GM19324 (cell line): ENCODE results near the gene AKAP13.

Experiments used
- ATAC-seq: cut with Tn5 transposase; IDR thresholded peaks from one replicate; pipeline ENCODE4 v1.9.1; 2021; ENCODE audit warnings: mild to moderate bottlenecking, moderate library complexity; ENCODE audit not compliant: unreplicated experiment, low FRiP score

AKAP13 gene

DNA sequence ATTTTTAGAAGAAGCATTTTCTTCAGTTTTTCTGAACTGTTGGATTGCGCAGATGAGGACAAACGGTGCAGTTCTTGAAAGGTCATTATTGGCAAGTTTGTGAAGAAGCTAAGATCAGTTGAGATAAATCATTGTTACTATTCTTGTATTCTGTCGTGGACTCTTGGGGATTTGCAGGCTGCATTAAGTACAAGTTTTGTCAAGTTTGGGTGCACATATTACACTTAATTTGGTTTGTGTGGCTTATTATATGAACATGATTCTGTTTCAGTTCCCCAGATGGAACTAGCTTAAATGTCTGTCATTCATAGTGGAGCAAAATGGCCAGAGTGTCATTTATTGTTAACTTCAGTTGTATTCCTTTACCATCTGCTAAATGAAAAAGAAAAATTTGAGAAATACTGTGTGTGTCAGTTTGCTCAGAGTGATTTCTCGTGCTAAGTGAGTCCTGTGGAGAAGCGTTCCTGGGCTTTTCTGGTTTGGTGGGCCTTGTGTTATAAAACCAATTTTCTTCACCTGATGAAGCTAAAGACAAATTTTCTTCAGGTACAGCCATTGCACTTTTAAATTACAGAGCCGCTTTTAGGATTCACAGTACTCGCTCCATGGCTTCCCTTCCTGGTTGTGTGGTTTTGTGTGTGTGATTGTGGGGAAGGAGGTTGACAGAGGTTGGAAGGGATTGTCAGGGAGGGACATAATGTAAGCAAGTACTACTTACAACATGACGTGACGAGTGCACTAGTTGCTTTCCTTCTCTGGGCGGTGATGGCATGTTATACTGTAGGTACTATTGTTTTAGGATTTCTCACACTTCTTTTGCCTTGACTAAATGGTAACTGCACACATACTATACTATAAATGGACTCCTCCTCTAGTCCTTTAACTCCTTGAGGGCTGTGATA lies 1.7 kb downstream of the AKAP13 start:
- ATAC-seq = no peak

DNA sequence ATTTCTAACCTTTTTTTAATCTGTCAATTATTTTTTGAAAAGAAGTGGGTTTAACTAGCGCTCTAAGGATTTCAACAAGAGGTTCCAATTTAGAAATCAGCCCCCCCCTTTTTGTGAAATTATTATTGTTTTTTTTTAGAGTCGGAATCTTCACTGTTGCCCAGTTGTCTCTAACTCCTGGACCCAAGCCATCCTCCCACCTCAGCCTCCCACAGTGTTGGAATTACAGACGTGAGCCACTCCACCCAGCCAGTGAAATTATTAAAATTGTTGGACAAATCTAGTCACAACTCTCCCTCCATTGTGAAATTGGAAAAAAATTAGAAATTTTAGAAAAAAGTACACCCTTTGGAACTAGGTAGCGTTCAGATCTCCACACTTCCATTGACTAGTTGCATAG lies 2.5 kb downstream of the AKAP13 start:
- no peak for ATAC-seq

GRCh38 chr15:85383470-85384148 lies 3.2 kb downstream of the AKAP13 start:
- no peak for ATAC-seq

DNA sequence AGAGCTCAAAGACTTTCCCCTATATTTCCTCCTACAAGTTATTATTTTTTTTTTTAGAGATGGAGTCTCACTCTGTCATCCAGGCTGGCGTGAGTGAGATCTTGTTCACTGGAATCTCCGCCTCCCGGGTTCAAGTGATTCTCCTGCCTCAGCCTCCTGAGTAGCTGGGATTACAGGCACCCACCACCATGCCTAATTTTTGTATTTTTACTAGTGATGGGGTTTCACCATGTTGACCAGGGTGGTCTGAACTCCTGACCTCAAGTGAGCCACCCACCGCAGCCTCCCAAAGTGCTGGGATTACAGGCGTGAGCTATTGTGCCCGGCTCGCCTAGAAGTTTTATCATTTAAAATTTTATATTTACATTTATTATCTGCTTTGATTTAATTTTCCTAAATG lies 5.9 kb downstream of the AKAP13 start:
- no peak for ATAC-seq

- ATAC-seq = no peak
These were observed 8.3 kb downstream of the AKAP13 start for GRCh38 chr15:85388566-85389305.

GRCh38 chr15:85389306-85389650 lies 8.9 kb downstream of the AKAP13 start:
- no peak for ATAC-seq

- ATAC-seq = no peak
These were observed 9.4 kb downstream of the AKAP13 start for GRCh38 chr15:85389772-85390171.

- ATAC-seq = no peak
These were observed 12.8 kb downstream of the AKAP13 start for GRCh38 chr15:85393210-85393609.

DNA sequence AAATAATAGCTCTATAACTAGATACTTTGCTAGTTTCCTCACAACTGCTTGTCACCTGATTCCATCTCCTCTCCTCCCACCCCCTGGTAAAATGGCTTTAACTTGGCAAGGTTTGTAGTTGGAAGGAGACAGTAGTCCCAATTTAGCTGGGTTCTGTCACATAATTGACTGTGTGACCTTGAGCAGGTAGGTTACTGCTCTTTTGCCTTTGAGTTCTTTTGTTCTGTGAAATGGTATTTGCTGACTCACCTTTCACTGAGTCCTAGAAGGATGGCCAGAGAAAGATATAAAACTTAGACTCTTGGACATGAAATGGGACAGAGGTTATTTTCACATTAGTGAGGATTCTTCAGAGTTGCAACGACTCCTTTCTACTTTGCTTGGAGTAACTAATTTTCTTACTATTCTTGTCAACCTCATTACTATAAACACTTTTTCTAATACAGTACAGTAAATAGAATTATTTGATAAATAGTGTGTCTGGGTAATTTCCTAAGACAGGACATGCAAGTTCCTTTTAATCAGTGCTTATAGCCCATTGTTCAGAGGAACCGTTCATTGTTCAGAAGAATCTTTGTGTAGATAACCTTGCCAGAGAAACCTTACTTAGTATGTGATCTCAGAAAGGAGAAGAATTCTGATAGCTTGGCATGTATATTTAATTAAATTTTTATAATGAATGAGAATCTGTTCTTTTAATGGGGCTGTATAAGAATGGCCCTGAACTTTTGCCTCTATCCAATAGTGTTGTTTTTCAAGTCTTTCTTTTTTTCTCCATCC lies 14.3 kb downstream of the AKAP13 start:
- ATAC-seq = no peak

DNA sequence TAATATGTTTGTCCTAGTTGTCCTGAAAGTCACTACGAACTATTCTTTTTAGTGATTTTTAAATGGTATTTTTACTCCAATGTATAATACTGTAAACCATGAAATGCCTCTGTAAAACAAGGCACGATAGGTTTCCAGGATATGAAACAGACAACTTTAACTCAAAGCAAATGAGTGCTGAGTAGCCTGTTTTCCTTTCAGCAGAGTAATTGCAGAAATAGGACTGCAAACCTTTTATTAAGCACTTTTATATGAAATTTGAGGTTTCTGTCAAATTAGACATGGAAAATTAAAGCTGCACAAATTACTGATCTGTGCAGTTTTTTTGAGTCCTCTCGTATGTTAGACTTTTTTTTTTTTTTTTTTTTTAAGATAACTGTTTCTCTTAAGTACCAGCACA lies 16.2 kb downstream of the AKAP13 start:
- ATAC-seq = no peak

DNA sequence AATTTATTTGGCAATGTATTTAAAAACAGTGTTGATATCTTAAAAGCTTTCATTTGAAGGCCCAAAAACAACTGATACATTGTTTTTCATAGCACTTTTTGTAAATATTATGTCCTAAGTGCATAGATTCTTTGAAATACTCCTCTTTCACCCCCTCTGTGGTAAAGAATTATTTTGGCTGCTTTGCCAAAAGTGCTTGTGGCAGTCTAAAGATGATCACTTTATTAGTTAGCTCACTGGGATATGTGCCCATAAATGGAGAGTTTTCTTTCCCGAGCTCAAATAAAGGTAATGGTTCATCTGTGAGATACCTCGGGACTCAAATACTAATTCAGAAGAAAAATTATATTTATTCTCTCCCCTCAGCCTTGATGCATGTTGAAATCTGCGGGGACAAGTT lies 16.7 kb downstream of the AKAP13 start:
- ATAC-seq = no peak

GRCh38 chr15:85397926-85398325 lies 17.5 kb downstream of the AKAP13 start:
- no peak for ATAC-seq

- ATAC-seq = no peak
These were observed 18.4 kb downstream of the AKAP13 start for GRCh38 chr15:85398822-85399221.

DNA sequence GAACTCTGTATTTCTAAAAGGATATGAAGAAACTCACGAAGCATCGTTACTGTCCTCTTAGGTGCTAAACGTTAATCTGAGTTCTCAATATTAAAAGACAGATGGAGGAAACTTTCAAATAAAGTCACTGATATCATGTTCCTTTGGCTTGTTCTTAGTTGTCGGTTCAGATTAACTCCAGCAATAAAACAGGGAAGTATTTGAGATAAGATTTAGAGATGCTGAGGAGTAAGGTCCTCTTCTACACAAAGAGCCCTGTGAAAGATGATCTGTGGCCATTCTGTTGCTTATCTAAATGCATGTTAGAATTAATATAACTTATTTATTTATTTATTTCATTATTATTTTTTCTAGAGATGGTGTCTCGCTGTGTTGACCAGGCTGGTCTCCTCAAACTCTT lies 19.2 kb downstream of the AKAP13 start:
- ATAC-seq = no peak

DNA sequence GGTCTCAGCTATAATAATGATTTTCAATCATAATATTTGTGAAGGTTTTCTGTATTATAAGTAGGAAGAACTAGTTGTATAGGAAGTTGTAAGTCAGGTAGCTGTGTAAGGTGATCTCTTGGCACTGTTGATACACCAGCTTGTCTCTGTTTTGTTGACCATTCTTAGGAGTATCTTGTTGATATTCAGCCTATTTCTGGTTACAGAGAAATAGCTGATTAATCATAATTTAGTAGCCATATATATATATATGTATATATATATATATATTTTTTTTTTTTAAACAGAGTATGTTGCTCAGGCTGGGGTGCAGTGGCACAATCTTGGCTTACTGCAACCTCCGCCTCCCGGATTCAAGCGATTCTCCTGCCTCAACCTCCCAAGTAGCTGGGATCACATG lies 20.2 kb downstream of the AKAP13 start:
- ATAC-seq = no peak

GRCh38 chr15:85401108-85401774 lies 20.8 kb downstream of the AKAP13 start:
- ATAC-seq = no peak

- ATAC-seq = no peak
These were observed 21.9 kb downstream of the AKAP13 start for GRCh38 chr15:85402195-85402881.

GRCh38 chr15:85403745-85404144 lies 23.3 kb downstream of the AKAP13 start:
- ATAC-seq = no peak

DNA sequence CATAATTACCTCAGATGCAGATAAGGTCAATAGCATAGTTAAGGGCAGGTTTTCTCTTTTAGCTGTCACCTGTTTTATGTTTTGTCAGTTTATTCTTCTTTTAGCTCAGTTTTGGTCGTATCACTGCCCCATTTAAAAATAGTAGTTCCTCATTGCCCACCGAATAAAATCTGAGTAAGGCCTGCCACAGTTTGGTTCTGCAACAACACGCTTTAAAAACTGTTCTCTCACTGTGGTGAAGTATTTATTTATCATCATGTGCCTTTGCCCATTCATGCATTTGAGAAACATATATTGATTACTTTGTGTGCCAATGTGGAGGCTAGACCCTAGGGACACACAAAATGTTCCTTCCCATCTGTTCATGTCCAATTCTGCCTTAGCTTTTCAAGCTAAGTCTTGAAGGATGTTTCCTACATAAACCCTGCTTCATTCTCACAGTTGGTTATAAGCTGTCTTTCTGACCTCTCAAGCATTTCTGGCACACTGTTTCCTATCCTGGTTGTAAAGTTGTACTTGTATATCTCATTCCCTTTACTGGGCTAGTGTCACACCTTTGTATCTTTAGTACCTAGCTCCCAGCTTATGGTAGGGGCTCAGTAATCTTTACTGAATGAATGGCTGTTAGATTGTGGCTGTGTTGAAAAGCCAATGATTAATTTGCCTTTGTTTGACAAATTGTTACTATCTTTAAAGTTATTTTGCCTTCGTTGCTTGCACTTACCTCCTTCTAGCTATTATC lies 23.9 kb downstream of the AKAP13 start:
- ATAC-seq = no peak
